ENCODE measurements around the gene ZSCAN5B.
"Not testable (repeated sequence)": the region's sequence is repeated elsewhere in the genome, so short reads cannot be mapped to it uniquely, and the experiment has no call there.

The ZSCAN5B gene

DNA sequence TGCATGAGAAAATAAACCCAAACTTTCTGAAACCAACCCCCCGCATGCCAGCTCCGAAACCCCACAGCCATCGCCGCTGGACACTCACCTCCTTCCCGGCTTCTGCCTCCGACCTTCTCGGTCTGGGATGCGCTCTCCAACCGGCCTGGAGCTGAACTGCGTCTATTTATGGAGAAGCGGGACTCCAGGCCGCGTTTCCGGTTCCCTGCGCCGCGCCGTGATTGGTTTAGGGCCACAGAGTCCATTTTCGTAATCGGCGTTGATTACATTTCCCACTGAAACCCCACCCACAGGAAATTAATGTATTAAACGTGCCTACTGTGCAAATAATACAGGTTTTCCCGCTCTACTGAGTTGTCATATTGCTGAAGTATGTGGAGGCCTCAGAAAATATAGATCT lies at the start of gene ZSCAN5B:
ZSCAN5B (minus strand) TSS at position 138 of the 400 bp plus-strand sequence. CDS start 4,731 bp downstream, outside the sequence.
- not testable (repeated sequence) for DNase-seq

DNA sequence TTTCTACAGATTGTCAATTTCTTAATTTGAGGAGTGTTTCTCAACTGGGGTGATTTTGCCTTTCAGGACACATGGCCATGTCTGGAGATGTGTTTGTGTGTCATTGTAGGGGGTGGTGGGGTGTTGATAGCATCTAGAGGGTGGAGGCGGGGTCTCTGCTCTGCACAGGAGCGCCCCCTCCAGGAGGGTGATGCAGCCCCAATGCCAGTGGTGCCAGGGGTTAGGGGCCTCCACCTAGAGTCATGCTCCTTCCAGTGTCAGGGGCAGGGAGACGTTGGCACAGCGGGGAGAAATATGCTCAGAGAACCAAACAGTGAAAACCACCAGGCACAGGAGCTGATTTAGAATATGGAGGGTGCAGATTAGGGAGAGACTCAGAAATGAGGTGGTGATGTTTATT lies 48.2 kb upstream of the ZSCAN5B start:
- DNase-seq, result not testable (repeated sequence)

GRCh38 chr19:56245121-56245740 lies 47.6 kb upstream of the ZSCAN5B start:
- DNase-seq, result peak; percentile 38

DNA sequence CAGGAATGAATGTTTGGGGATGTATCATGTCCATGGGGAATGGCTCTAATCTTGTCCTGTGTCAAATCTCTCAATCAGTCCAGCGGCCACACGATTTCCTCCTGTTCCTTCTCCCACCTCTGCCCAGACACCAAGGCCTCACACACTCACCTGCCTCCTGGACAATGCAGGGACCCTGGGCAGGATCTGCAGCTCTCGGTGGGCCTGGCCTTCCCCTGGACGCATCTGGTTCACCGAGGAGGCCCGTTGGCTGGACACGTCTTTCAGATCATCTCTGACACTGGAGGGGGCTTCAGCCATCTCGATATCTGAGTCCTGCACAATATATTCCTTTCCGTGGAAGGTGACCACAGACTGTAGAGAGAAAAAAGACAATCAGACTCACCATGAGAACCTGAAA lies 25.9 kb upstream of the ZSCAN5B start:
- DNase-seq, result no peak

DNA sequence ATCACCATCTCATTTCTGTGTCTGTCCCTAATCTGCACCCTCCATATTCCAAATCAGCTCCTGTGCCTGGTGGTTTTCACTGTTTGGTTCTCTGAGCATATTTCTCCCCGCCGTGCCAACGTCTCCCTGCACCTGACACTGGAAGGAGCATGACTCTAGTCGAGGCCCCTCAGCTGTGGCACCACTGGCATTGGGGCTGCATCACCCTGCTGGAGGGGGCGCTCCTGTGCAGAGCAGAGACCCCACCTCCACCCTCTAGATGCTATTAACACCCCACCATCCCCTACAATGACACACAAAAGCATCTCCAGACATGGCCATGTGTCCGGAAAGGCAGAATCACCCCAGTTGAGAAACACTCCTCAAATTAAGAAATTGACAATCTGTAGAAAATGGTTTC lies 25.3 kb upstream of the ZSCAN5B start:
- DNase-seq, result no peak

DNA sequence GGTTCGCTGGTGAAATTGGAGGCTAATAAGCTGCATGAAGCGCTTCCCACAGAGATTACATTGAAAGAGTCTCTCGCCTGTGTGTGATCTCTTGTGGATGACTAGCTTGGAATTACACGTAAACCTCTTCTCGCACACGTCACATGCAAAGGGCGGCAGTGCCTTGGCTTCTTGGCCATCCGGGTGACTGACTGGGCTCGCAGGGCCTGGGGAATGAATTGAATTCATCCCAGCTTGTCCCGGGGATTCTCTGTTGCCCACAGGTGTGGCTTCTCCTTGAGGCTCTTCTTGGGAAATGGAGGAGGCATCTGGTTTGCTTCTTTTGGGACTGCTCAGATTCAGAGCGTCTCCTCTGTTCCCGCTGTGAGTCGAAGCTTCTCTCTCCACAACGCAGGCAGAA lies 24.3 kb upstream of the ZSCAN5B start:
- no peak for DNase-seq

GRCh38 chr19:56221442-56221841 lies 23.9 kb upstream of the ZSCAN5B start:
- DNase-seq, result not testable (repeated sequence)

- no peak for DNase-seq
Observed at GRCh38 chr19:56218961-56219360, 21.4 kb upstream of the ZSCAN5B start.

- peak; percentile 16 for DNase-seq
Observed at GRCh38 chr19:56217039-56217949, 19.7 kb upstream of the ZSCAN5B start.

DNA sequence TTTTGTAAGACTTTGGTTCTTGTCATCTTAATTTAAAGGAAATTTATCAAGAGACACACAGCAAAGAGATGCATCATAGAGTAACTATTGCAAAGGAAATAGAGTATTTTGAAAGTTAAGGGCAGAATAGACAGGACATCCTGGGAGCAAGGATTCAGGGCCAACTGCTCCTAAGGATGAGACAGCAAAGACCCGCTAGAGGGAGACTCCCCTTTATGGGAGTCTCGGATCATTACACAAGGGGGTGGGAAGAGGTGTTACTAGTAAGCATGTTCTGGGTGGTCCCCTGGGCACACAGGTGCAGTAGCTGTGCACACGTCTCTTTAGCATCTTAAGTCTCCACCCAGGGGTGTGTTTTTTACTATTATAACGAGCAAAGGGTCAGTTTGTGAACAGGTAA lies 14.1 kb upstream of the ZSCAN5B start:
- no peak for DNase-seq

- DNase-seq, result not testable (repeated sequence)
Observed at GRCh38 chr19:56210036-56210435, 12.5 kb upstream of the ZSCAN5B start.

DNA sequence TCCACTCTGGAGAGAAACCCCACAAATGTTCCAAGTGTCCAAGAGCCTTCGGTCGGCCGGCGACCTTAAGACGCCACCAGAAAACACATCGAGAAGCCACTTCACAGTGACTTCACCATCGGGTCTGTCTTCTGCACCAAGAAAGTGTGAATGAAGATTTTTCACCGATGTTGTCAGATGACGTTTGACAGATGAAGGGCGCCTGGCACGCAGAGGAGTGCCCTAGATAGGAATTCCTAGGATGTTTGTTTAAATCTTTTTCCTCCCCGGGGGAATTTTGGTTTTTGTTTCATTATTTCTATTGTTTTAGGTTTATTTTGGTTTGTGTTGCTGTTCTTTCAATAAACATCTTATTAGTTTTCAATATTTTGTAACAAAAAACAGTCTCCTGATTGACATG lies 11.5 kb upstream of the ZSCAN5B start:
- DNase-seq, result no peak

- not testable (repeated sequence) for DNase-seq
Observed at GRCh38 chr19:56207581-56207980, 10.0 kb upstream of the ZSCAN5B start.

- no peak for DNase-seq
Observed at GRCh38 chr19:56201973-56202372, 4.4 kb upstream of the ZSCAN5B start, which contains the start of gene ZSCAN5C. ZSCAN5C (plus strand) TSS chr19:56202273; CDS start chr19:56205914, 3,641 bp downstream.

DNA sequence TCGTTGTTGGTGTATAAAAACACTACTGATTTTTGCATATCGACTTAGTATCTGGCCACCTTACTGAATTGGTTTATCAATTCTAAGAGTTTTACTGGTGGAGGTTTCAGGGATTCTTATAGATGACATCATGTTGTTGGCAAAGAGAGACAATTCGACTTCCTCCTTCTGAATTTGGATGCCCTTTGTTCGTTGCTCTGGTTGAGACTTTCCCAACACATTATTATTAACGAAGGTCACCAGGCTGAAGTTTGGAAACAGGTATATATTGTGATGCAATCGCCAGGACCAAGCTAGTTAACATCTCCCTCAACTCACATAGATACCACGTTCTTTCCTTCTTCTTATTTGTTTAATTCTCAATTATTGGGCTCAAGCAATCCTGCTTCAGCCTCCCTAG lies 2.1 kb upstream of the ZSCAN5B start:
- no peak for DNase-seq

DNA sequence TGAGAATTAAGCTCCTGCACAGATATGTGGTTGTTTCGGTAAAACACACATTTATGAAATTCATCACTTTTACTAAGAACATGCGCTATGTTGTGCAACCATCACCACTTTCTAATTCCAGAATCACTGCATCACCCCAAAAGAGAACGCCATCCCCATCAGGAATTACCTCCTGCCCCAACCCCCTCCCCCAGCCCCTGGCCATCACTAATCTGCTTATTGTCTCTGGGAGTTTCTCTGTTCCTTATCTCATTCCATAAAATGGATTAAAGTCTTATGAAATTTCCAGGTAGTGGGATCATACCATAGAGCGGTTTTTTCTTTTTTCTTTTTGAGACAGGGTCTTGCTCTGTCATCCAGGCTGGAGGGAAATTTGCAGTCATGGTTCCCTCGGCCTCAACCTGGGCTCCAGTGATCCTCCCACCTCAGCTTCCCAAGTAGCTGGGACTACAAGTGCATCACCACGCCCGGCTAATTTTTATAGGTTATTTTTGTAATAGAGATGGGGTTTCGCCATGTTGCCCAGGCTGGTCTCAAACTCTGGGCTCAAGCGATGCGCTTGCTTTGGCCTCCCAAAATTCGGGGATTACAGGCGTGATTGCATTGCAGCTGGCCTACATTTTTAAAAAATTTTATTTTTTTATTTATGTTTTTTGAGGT lies 3.5 kb downstream of the ZSCAN5B start:
- no peak for DNase-seq

- DNase-seq, result no peak
Observed at GRCh38 chr19:56191711-56192110, 5.9 kb downstream of the ZSCAN5B start.

GRCh38 chr19:56191115-56191514 lies 6.5 kb downstream of the ZSCAN5B start:
- no peak for DNase-seq

DNA sequence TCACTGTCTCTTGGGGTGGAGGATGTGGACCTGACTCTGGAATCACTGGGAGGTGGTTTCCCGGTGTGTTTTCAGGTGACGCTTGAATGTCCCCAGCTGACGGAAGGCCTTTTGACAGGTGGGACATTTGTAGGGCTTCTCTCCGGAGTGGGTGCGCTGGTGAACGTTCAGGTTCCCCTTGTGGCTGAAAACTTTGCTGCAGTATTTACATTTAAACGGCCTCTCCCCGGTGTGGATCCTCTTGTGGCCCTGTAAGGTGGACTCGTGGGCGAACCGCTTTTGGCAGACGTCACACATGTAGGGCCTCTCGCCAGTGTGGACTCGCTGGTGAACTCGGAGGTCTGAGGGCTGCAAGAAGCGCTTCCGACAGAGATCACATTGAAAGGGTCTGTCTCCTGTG lies 7.8 kb downstream of the ZSCAN5B start:
- DNase-seq, result no peak

DNA sequence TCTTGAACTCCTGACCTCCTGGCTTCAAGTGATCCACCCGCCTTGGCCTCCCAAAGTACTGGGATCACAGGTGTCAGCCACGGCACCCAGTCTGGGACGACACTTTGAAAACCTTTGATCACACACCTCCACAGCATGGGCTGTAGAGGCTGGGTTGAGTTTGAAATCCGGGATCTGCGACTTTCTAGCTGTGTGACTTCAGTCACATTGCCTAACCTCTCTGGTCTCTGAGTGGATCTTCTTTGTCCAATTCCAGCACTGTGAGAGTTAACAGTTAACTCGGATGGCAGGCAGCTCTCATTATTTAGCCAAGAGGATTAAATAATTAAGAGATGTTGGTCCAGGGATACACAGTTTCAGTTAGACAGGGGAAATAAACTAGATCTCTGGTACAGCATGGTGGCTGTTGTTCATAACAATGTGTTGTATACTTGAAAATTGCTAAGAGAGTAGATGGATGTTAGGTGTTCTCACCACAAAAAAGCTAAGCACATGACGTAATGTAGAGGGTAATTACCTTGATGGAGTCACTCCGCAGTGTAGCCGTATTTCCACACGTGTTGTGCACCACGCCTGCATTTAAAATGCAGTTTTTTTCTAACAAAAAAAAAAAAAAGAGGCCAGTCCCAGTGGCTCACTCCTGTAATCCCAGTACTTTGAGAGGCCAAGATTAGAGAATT lies 19.9 kb downstream of the ZSCAN5B start:
- no peak for DNase-seq

DNA sequence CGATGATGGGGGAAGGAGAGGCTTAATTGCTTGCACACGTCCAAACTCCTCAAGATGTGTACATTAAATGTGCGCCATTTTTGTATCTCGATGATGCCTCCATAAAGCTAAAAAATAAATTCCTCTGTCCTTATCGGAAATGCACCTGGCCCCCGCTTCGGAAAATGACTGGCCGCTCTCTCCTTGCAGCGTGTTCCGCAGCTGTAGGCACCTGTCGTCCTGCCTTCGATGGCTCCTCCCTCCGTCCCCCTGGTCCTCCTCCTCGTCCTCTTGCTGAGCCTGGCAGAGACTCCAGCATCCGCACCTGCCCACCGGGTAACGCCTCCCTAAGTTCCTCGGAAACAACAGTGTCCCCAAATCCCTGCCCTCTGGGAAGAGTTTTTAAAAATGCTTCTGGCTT lies 20.7 kb downstream of the ZSCAN5B start:
- no peak for DNase-seq

DNA sequence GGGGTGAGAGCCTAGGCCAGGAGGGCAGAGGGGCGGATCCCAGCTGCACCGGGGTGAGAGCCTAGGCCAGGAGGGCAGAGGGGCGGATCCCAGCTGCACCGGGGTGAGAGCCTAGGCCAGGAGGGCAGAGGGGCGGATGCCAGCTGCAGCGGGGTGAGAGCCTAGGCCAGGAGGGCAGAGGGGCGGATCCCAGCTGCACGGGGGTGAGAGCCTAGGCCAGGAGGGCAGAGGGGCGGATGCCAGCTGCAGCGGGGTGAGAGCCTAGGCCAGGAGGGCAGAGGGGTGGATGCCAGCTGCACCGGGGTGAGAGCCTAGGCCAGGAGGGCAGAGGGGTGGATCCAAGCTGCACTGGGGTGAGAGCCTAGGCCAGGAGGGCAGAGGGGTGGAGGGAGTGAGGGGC lies 21.3 kb downstream of the ZSCAN5B start:
- DNase-seq, result not testable (repeated sequence)

- not testable (repeated sequence) for DNase-seq
Observed at GRCh38 chr19:56175861-56176307, 21.7 kb downstream of the ZSCAN5B start, which contains the start of gene GALP. GALP (plus strand) TSS chr19:56176008; CDS start chr19:56177109, 1,101 bp downstream.
